Ovary (tissue), 9 donors: Measurements from ENCODE around the gene SULF2. TPM values are rescaled to one million over a fixed set of nuclear protein-coding genes. Genes with fewer than 3 reads are reported as not detected.

ENCODE experiments used
- DNase-seq, 5 donors: peaks; one replicate each; pipeline ENCODE4 v3.0.0-alpha.2; 2019 to 2020
- H3K27ac ChIP-seq, 2 donors: fragments of 200-600 bp; one replicate each; pipeline versions ENCODE4 v1.5.1 to v1.8.0; 2019 to 2022
- H3K27me3 ChIP-seq: fragments of 200-600 bp; one replicate; pipeline ENCODE4 v1.8.0; 2022
- H3K36me3 ChIP-seq: fragments of 200-600 bp; sonication (generic); one replicate; pipeline ENCODE4 v1.5.1; 2019
- H3K4me1 ChIP-seq: one replicate; pipeline ENCODE4 v1.8.1; 2013; ENCODE audit warnings: mild to moderate bottlenecking, moderate library complexity; ENCODE audit not compliant: insufficient read depth
- H3K4me3 ChIP-seq: fragments of 200-600 bp; sonication (generic); one replicate; pipeline ENCODE4 v1.5.1; 2017
- H3K9me3 ChIP-seq, 2 donors: fragments of 200-600 bp in 1 of 2; sonication (generic) in 1 of 2; one replicate each; pipeline versions ENCODE4 v1.5.1 to v1.8.1; 2013 to 2019; ENCODE audit warnings: mild to moderate bottlenecking in 1 of 2, moderate library complexity in 1 of 2
- CTCF ChIP-seq, 3 donors: fragments of 450-650 bp in 2 of 3; fragments of 200-600 bp in 1 of 3; IDR thresholded peaks; one replicate each; pipeline versions ENCODE4 v1.5.1 to v1.8.0; 2016 to 2022; ENCODE audit warnings: antibody characterized with exemption in 3 of 3, mild to moderate bottlenecking in 1 of 3
- EP300 ChIP-seq: sonication (generic); formaldehyde crosslinking; IDR thresholded peaks from one replicate; pipeline ENCODE4 v1.6.1; 2017; ENCODE audit warnings: antibody characterized with exemption
- POLR2A ChIP-seq: fragments of 450-650 bp; IDR thresholded peaks from one replicate; pipeline ENCODE4 v1.6.1; 2017; ENCODE audit warnings: antibody characterized with exemption, mild to moderate bottlenecking, moderate library complexity
- WGBS, 3 donors: extraction: QIAGEN DNeasy Blood & Tissue Kit in 1 of 3; methylation state at CpG; one replicate each; pipeline versions ENCODE4 v1.1.5 to v1.1.7; 2013 to 2017; 5-methylcytosine and 5-hydroxymethylcytosine counted together
- intact Hi-C, 4 donors: fragments of 100-400 bp; cut with DNase I; formaldehyde crosslinking; loops; one replicate each; pipeline versions ENCODE4 v1.11.0 to v1.15.1; 2022 to 2023
- polyA plus RNA-seq, 2 donors: library from polyadenylated mRNA; stranded (reverse); fragments of 200-250 nt in 1 of 2; fragments of 350-450 nt in 1 of 2; fragmentation: Illumina TruSeq in 1 of 2; extraction: RNeasy Lipid Tissue Mini Kit (QIAGEN cat#74804) in 1 of 2; gene quantifications; one replicate each; pipeline ENCODE4 v1.2.3, GENCODE V29; 2013 to 2014
- total RNA-seq, 7 donors: library from RNA; depleted of rRNA in 2 of 7; stranded (reverse); fragments of >200 nt in 2 of 7; fragmentation: NEBNext Ultra II Directional in 3 of 7; extraction: Animal tissue kit (Norgen Biotek cat#: 25700) in 3 of 7; gene quantifications; one replicate each; pipeline versions ENCODE4 v1.1.0 to v1.2.4, GENCODE V29; 2016 to 2023
- donor health status: DM: no; HTN: no; CAD: no; lungs with moderate emphysema.
- donor health status: DM: no; HTN: no; CAD: no.
- donor health status: Bipolar disorder and iron deficiency.
- donor health status: DM: yes; HTN: yes; CAD: no.
- donor health status: DM: no; HTN: no; CAD: no.
- donor health status: DM: yes; HTN: yes; CAD: no.

Gene SULF2
- total and polyA plus RNA-seq, 9 donors: 128 to 423 (median 362) TPM

DNA sequence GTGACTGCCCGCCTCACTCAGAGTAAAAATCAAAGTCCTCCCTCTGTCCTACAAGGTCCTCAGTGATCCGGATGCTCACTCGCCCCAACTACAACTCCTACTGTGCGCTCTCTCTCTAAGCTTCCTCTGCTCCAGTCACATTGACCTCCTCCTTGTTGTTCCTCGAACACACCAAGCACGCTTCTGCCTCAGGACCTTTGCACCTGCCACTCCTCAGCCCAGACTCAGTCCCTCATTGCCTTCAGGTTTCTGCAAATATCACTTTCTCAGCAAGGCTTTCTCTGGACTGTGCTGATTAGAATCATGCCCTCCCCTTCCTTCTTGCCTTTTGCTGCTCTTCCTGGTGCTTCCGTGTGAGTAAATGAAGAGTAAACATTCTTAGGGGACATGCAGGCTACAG is 41.6 kb downstream of the SULF2 start:
- Histone ChIP-seq H3K36me3 (no peaks in the 10 kb centered on the region), H3K27me3 (no peaks in the 10 kb centered on the region), H3K4me3 (no peak overlapping the region), H3K27ac (no peak overlapping the region), H3K4me1 (peaks cover 12% of the 10 kb centered on the region), H3K9me3 (no peaks in the 10 kb centered on the region)
- no peak for DNase-seq
- intact Hi-C loops: no loop called here
- 92 to 96% (median 92%) methylated on average over 7 of the region's 7 CpGs for WGBS, 3 donors
- TF ChIP-seq CTCF (IDR thresholded peaks at IDR 0.05) (no peak), POLR2A (no peak), EP300 (no peak)

GRCh38 chr20:47741669-47742608 is 43.3 kb downstream of the SULF2 start:
- Histone ChIP-seq H3K9me3 (no peaks in the 10 kb centered on the region), H3K36me3 (no peaks in the 10 kb centered on the region), H3K4me3 (no peak overlapping the region), H3K27me3 (no peaks in the 10 kb centered on the region), H3K27ac (peak overlapping the region in 1 of 2 donors; percentile 22), H3K4me1 (peaks cover 11% of the 10 kb centered on the region)
- DNase-seq: no peak
- TF ChIP-seq POLR2A: no peak
- no peak for TF ChIP-seq EP300
- no peak for TF ChIP-seq CTCF (IDR thresholded peaks at IDR 0.05)
- WGBS, 3 donors: 58 to 71% (median 64%) methylated on average over 22 of the region's 22 CpGs
- intact Hi-C loops: no loop called here

DNA sequence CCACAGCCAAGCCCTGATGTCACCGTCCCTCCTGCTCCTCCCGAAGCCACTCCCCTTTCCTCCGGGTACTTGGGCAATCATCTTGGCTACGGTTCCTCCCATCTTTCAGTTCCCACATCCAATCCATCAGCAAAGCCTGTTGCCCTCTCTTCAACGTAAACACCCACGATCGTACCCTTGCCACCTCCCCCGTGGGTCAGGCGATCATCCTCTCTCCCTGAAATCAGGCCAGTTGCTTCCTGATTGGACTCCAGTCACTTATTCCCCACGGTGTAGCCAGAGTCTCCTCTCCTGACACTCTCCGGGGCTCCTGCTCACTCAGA is 44.5 kb downstream of the SULF2 start:
- H3K36me3 ChIP-seq: no peaks in the 10 kb centered on the region
- intact Hi-C loops: no loop called here
- WGBS, 3 donors: 72 to 81% (median 79%) methylated on average over 11 of the region's 11 CpGs
- H3K9me3 ChIP-seq: no peaks in the 10 kb centered on the region
- no peak overlapping the region for H3K27ac ChIP-seq
- no peaks in the 10 kb centered on the region for H3K27me3 ChIP-seq
- peaks cover 11% of the 10 kb centered on the region for H3K4me1 ChIP-seq
- DNase-seq: no peak
- no peak overlapping the region for H3K4me3 ChIP-seq
- no peak for TF ChIP-seq CTCF (IDR thresholded peaks at IDR 0.05)
- no peak for TF ChIP-seq POLR2A
- no peak for TF ChIP-seq EP300

- H3K4me1 ChIP-seq: peaks cover 11% of the 10 kb centered on the region
- no peaks in the 10 kb centered on the region for H3K36me3 ChIP-seq
- intact Hi-C loops: no loop called here
- no peak overlapping the region for H3K27ac ChIP-seq
- TF ChIP-seq POLR2A (no peak), CTCF (IDR thresholded peaks at IDR 0.05) (no peak), EP300 (no peak)
- H3K4me3 ChIP-seq: no peak overlapping the region
- H3K27me3 ChIP-seq: no peaks in the 10 kb centered on the region
- no peaks in the 10 kb centered on the region for H3K9me3 ChIP-seq
- 82 to 86% (median 85%) methylated on average over 10 of the region's 10 CpGs for WGBS, 3 donors
- DNase-seq: no peak
Observed at GRCh38 chr20:47740121-47740861, 45.0 kb downstream of the SULF2 start.
